AG04450 (cell line): ENCODE measurements around the gene ATG7. TPM values are rescaled to one million over a fixed set of nuclear protein-coding genes. Genes with fewer than 3 reads are reported as not detected.
"Not testable (repeated sequence)": the region's sequence is repeated elsewhere in the genome, so short reads cannot be mapped to it uniquely, and the experiment has no call there.

ENCODE experiments used
- CTCF ChIA-PET: fragments of 300-600, 350-600 bp; formaldehyde crosslinking; extraction: SDS; loops from one replicate; lab custom pipeline; 2022; ENCODE audit warnings: antibody characterized with exemption, inconsistent platforms; lab: Charles Lee
- POLR2A ChIA-PET: fragments of 350-600 bp; formaldehyde crosslinking; extraction: SDS; loops from one replicate; lab custom pipeline; 2021; ENCODE audit warnings: antibody characterized with exemption, inconsistent platforms; lab: Yijun Ruan, JAX
- DNase-seq: peaks from one replicate; pipeline ENCODE4 v3.0.0-alpha.2; 2011; ENCODE audit warnings: low read depth, low spot score
- H3K27ac ChIP-seq: one replicate; pipeline ENCODE4 v1.5.1; 2012; ENCODE audit warnings: low read depth, low read length, control low read depth
- H3K27me3 ChIP-seq: one replicate; pipeline ENCODE4 v1.6.0; 2012; ENCODE audit warnings: low read length; ENCODE audit not compliant: control insufficient read depth, insufficient read depth
- H3K4me3 ChIP-seq: 2 replicates; pipeline ENCODE4 v1.5.1; 2011; ENCODE audit warnings: mild to moderate bottlenecking, low read depth, low read length, control low read depth
- H3K9me3 ChIP-seq: 2 replicates; pipeline ENCODE4 v1.5.1; 2012; ENCODE audit warnings: low read length; ENCODE audit not compliant: control insufficient read depth, insufficient read depth
- CTCF ChIP-seq: IDR thresholded peaks from 2 replicates; pipeline ENCODE4 v1.5.1; 2011; ENCODE audit warnings: low read depth, low read length, control low read depth, inconsistent platforms
- polyA plus RNA-seq: library from polyadenylated mRNA; depleted of rRNA; stranded (reverse); fragments of >200 nt; gene quantifications from 2 replicates; pipeline ENCODE4 v1.2.3, GENCODE V29; 2011

Gene ATG7
- polyA plus RNA-seq, 1 experiment = 51.7 TPM

- ChIA-PET POLR2A (no interaction called here), CTCF (no interaction called here)
- no peak for TF ChIP-seq CTCF
- Histone ChIP-seq H3K4me3 (no peak overlapping the region), H3K27me3 (no peaks in the 10 kb centered on the region), H3K9me3 (peaks cover 13% of the 10 kb centered on the region), H3K27ac (no peak overlapping the region)
- no peak for DNase-seq
Observed at GRCh38 chr3:11405323-11405722, 133.1 kb downstream of the ATG7 start.

- Histone ChIP-seq H3K27me3 (no peaks in the 10 kb centered on the region), H3K9me3 (peaks cover 13% of the 10 kb centered on the region), H3K27ac (no peak overlapping the region), H3K4me3 (no peak overlapping the region)
- ChIA-PET POLR2A (no interaction called here), CTCF (no interaction called here)
- DNase-seq = no peak
- TF ChIP-seq CTCF = no peak
Observed at GRCh38 chr3:11407644-11408043, 135.4 kb downstream of the ATG7 start.

GRCh38 chr3:11408324-11408859 lies 136.2 kb downstream of the ATG7 start:
- CTCF ChIA-PET, DNase-seq, H3K27ac ChIP-seq, H3K4me3 ChIP-seq, H3K27me3 ChIP-seq, POLR2A ChIA-PET: not testable (repeated sequence)
- H3K9me3 ChIP-seq = peaks cover 13% of the 10 kb centered on the region

- Histone ChIP-seq H3K27me3 (no peaks in the 10 kb centered on the region), H3K9me3 (peaks cover 8% of the 10 kb centered on the region), H3K27ac (no peak overlapping the region), H3K4me3 (no peak overlapping the region)
- TF ChIP-seq CTCF = no peak
- ChIA-PET CTCF (no interaction called here), POLR2A (no interaction called here)
- no peak for DNase-seq
Observed at GRCh38 chr3:11410564-11410963, 138.4 kb downstream of the ATG7 start.

- Histone ChIP-seq H3K9me3 (peaks cover 8% of the 10 kb centered on the region), H3K27ac (no peak overlapping the region), H3K4me3 (no peak overlapping the region), H3K27me3 (no peaks in the 10 kb centered on the region)
- DNase-seq = no peak
- CTCF ChIA-PET = no interaction called here
- POLR2A ChIA-PET = no interaction called here
- TF ChIP-seq CTCF = no peak
Observed at GRCh38 chr3:11411956-11412355, 139.8 kb downstream of the ATG7 start.

- CTCF ChIA-PET = no interaction called here
- Histone ChIP-seq H3K27ac (no peak overlapping the region), H3K9me3 (no peaks in the 10 kb centered on the region), H3K27me3 (no peaks in the 10 kb centered on the region), H3K4me3 (no peak overlapping the region)
- TF ChIP-seq CTCF = no peak
- POLR2A ChIA-PET = no interaction called here
- no peak for DNase-seq
Observed at GRCh38 chr3:11413071-11413470, 140.9 kb downstream of the ATG7 start.
